NCI-H2081 treated with DMSO at 0.1 percent for 48 hours (cell line): ENCODE measurements around the gene MEIS2.

ENCODE experiments used
- DNase-seq: peaks from one replicate; lab custom pipeline; 2025; lab: John Stamatoyannopoulos, UW

MEIS2 gene

GRCh38 chr15:36879568-36880222 lies 220.7 kb downstream of the MEIS2 start:
- no peak for DNase-seq

GRCh38 chr15:36878684-36879262 lies 221.6 kb downstream of the MEIS2 start:
- DNase-seq, result no peak

DNA sequence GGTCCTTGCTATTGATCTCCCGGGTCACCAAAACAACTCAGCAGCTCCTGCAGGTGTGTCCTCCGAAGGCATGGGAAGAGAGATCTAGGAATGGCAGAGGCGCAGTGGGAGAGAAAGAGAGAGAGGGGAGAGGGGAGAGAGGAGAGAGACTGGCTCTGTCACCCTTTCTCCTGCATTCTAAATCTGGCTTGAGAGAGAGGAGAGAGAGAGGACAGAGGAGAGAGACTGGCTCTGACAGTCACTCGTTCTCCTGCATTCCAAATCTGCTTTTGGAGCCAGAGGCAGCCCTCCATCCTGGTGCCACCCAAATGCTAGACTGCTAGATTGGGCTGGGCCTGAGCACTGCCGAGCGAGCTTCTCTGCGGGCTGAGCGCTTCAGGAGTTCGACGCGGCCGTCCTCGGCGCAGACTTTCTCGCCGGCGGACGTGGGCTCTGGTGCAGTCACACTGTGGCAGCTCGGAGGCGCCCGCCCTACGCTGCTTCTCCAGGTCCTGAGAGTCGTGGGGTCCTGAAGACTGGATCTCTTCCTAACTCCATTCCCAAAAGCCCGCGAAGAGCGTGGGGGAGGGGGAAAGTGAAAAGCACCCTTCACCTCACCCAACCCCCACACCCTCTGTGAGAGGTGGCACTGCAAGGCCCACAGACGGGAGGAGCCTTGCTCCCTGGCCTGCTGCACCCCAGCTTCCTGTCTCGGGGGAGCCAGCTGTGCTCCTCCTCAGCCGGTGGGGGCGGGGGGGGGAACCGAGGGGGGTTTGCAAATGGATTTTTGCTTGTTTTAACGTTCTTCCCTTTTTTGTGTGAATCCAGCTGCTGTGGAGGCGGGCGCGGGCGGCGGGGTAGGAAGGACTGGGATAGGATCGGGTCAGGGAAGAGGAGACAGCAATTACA lies 222.3 kb downstream of the MEIS2 start:
- DNase-seq, result no peak

- no peak for DNase-seq
Measured at GRCh38 chr15:36877294-36877693, 223.1 kb downstream of the MEIS2 start.

DNA sequence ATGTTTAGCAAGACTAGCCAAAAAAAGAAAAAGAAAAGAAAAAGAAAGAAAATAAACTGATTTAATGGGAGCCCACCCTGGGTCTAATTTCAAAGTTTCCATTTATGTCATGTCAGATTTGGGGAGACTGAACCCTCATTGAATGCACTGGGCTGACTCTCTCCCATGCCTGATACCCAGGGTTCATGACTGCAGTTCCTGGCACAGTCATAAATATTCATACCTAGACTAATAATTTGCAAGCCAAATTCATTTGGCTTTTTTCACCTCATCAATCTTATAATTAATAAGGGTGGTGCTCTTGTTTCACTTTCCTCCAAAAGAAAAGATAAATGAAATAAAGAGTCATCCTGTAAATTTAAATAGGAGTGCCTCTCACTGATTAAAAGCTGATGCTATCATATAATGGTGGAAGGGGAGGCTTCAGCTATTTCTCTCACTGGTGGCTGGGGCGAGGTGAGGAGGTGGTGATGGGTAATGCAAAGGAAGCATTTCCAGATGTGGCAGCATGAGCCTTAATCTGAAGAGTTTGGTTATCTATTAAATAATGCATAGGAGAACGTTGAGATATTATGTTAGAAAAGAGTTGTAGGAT lies 224.5 kb downstream of the MEIS2 start:
- DNase-seq, result no peak

DNA sequence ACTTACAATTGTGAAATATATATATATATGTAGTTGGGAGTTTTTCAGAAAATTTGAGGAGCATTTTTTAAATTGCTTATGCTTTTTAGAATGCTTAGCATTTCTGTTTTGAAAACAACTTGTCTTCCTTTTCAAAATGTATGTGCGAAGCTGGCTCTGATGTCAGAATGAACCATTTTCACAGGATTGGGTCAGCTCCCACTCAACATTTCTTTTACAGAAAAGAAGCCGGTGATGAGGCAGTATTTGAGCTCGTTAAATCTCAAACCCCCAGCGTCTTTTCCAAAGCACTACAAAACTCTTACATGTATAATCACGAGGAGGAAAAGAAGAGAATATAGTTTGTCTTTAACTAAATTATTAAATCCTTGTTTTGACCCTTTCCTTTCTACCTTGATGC lies 225.4 kb downstream of the MEIS2 start:
- DNase-seq, result no peak

GRCh38 chr15:36867436-36867835 lies 232.9 kb downstream of the MEIS2 start:
- no peak for DNase-seq

DNA sequence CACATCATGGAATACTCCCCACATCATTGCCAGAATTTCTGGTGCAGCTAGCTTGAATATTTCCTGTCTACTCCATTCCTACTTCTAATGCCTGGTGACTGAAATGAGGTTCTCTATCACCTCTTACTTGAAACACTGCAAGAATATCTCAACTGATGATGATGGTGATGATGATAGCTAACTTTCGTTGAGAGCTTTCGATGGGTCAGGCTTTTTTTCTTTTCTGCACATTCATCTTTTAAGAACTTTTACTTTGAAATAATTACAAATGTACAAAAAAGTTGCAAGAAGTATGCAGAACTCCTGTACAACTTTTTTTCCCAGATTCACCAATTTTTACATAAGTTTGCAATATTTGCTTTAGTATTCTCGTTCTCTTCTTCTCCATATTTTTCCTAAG lies 233.5 kb downstream of the MEIS2 start:
- DNase-seq, result no peak

DNA sequence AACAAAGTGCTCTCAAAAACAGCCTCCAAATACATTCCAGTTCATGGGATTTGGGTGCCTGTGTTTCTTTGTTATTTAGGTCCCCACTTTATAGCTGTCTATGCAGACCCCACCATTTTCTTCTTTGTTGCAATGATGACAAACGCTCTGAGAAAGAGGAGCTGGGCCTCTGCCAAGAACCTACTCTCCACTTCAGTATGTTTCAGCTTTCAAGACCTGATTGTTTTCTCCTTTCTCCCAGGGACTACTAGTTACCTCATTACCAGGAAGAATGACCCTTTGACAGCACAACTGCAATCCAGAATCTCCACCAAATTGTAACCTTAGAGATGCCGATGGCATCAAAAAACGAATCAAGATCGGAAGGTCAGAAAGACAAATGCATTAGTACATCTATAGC lies 236.8 kb downstream of the MEIS2 start:
- no peak for DNase-seq

DNA sequence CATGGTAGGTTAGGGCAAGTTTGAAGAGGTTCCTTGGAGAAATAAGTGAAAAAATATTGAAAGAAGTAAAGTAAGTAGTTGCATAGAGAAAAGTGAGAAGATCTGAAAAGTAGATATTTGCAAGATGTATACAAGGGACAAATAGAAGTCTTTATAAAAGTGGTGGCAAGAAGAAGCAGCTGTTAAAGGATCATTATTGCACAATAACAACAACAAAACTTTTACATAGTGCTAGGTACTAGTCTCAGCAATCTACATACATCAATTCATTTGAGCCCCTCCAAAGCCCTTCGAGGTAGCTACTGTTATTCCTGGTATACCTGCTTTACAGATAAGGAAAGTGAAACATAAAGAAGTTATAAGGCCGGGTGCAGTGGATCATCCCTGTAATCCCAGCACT lies 239.6 kb downstream of the MEIS2 start:
- DNase-seq, result no peak

- no peak for DNase-seq
Measured at GRCh38 chr15:36858423-36858822, 241.9 kb downstream of the MEIS2 start.

- no peak for DNase-seq
Measured at GRCh38 chr15:36856339-36856973, 243.9 kb downstream of the MEIS2 start.

GRCh38 chr15:36850864-36851263 lies 249.5 kb downstream of the MEIS2 start:
- no peak for DNase-seq

DNA sequence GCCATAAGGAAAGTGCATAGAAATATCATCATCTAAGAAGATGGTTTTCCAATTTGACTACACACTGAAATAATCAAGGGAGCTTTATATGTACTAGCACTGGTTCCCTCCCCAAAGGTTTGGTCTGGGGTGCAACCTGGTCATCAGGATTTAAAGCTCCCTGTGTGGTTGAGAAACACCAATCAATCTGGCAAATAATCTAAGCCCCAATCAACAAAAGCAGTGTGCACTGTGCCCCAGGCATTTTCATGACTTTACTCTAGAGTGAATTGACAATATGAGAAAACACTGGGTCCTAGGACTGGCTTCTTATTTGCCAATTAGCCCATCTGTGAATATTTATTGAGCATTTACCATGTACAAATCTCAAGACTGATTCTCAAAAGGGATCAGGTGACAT lies 255.1 kb downstream of the MEIS2 start:
- DNase-seq, result no peak

GRCh38 chr15:36844534-36844998 lies 255.8 kb downstream of the MEIS2 start:
- peak; percentile 89 for DNase-seq

GRCh38 chr15:36843822-36844221 lies 256.5 kb downstream of the MEIS2 start:
- no peak for DNase-seq

- no peak for DNase-seq
Measured at GRCh38 chr15:36841193-36841592, 259.2 kb downstream of the MEIS2 start.
